ENCODE results near the gene CREBBP. TPM values are rescaled to one million over a fixed set of nuclear protein-coding genes. Genes with fewer than 3 reads are reported as not detected.

CREBBP gene
- total RNA-seq: 33.6 and 34.5 TPM in 2 replicates

DNA sequence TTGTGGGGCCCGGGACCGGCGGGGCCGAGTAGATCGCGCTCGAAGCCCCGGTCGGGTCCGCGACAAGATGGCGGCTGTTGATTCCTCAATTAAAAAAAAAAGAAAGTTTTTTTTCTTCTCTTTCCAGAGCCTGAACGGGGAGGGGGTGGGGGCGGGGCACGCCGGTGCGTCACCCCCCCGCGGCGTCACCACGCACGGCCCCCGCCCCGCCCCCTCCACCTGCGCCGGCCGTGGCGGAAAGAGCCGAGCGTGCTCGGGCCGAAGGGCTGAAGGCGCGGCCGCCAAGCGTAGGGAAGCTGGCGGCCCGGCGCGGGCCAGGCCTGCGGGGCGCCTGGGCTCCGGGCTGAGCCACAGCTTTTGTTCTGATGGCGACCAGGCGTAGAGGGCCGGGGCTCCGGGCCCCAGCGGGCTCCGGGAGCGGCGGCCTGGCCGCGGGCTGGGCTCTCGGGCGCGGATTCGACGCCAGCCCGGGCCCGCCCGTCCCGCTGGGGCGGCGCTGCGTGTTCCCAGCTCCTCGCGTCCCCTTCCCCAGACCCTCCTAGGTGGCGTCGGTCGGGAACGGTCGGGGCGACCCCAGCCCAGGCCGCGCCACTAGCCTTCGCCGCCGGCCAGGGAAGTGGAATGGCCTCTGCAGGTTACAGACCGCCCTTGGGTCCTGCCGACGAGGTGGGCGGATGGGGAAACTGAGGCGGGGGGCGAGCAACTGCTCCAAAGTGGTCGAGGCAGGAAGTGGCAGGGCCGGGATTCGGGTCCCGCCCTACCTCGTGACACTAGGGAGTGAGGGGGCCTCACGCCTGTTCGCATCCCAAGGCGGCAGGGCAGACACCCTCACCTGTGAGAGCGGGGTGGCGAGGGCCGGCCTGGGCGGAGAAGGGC, at the start of gene CREBBP:
Gene CREBBP (minus strand): TSS at position 91 of the 876 bp plus-strand sequence. CDS start 797 bp downstream, outside the sequence.

GRCh38 chr16:3717235-3718018, 163.1 kb downstream of the CREBBP start, which contains the start of gene TRAP1:
Gene TRAP1 (minus strand): TSS chr16:3717524. CDS start chr16:3717508, 16 bp downstream.

Other genes starting within 250 kb of the CREBBP start
- 6.0 and 11.1 TPM in 2 replicates for gene DNASE1, start 226.0 kb downstream of the CREBBP start, total RNA-seq
- 139 and 144 TPM in 2 replicates for gene TRAP1, start 163.2 kb downstream of the CREBBP start, total RNA-seq
- gene ADCY9, start 235.7 kb upstream of the CREBBP start, total RNA-seq: 12.1 and 17.3 TPM in 2 replicates

Measured in thoracic aorta endothelial cell (primary cell).